NCI-H2081 (cell line): ENCODE data around the gene MERTK.
"Not testable (repeated sequence)": the region's sequence is repeated elsewhere in the genome, so short reads cannot be mapped to it uniquely, and the experiment has no call there.

Experiments
- DNase-seq, 2 experiments: peaks; one replicate each; lab custom pipeline; 2025; lab: John Stamatoyannopoulos, UW

Gene MERTK

DNA sequence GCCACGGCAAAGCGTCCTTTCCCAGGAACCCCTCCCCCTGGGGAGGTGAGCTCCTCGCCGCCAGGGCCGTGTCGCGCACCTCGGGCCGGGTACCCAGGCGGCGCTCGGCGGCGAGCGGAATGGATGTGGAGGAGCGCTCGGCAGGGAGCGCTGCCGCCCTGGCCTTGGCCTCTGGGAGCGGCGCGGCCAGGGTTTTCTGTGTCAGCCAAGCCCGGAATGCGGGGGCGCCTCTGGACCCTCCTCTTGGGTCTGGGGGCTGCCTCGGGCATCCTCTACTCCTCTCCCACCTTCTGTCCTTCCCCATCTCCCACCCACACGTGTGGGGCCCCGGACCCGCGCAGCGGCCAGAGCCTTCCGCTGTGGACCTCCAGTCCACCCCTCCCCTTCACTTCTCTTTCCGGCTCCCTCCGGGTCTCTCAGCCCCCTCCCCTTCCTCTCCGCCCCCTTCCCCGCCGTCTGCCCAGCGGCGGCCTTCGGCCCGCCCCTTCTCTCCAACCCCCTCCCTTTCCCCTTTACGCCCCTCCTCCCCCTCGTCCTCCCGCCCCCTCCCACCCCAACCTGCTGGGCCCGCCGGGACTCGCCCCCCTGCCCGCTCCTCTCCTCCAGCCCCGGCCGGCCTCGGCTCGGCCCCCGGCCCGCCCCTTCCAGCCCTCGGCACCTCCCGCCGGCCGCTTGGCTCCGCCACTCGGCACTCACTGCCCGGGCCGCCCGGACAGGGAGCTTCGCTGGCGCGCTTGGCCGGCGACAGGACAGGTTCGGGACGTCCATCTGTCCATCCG, at the start of gene MERTK:
TSS of gene MERTK (plus strand) at position 684 of the 779 bp plus-strand sequence. CDS start 129 bp downstream, outside the sequence.
- DNase-seq, result peak; percentile 74 to 76

DNA sequence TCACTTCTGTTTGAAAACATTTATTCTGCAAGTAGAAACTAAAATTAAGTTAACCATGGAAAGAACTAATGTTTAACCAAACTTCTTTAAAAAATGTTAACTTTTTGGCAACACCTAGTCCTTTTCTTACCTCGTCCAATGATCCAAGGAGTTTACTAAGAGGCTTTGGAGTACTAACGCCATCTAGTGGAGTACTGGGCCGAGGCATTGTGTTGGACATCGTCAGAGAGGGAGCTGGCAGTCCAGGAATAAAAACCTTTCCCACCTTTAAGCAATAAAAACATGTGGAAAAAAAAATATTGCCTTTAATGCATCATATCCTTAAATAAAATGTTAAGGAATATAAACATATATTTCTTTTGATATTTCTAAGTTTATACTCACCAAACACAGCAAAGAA, 47.8 kb upstream of the MERTK start:
- peak; percentile 11 to 28 for DNase-seq

DNA sequence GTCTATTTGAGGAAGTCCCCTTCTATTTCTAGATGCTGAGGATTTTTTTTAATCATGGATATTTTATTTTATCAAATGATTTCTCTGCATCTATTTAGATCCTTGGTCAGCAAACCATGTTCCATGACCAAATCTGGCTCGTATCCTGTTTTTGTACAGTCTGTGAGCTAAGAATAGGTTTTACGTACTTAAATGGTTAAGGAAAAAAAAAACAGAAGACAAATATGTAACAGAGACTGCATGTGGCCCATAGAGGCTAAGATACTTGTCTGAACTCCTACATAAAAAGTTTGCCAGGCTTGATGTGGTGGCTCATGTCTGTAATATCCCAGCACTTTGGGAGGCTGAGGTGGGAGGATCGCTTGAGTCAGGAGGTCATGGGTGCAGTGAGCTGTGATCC, 45.9 kb upstream of the MERTK start:
- DNase-seq, result not testable (repeated sequence)

DNA sequence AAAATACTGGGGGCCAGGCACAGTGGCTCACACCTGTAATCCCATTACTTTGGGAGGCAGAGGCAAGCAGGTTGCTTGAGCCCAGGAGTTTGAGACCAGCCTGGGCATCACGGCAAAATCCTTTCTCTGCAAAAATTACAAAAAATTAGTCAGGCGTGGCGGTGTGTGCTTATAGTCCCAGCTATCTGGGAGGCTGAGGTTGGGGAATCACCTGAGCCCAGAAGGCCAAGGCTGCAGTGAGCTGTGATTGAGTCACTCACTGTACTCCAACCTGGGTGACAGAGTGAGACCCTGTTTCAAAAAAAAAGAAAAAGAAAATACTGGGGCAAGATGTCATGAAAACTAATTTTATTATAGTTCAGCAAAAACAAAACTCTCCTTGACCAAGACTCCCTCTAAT, 38.4 kb upstream of the MERTK start:
- not testable (repeated sequence) for DNase-seq

DNA sequence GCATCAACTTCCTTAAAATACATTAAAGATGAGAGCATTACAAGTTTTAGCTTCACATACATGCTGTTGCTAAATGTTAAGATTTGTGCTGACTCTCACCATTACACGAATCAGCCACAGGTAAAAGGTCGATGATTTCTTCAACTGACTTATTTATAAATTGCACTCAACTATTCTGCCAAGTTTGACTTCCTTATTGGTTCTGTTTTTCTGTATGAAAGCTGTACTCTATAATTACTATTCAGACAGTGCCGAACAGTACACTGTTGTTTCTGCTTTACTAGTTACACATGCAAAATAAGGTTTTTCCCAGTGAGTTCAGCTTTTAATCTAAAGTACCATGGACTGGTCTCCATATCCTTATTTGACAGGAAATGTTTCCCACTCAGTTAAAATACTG, 33.3 kb upstream of the MERTK start:
- DNase-seq, result not testable (repeated sequence)

DNA sequence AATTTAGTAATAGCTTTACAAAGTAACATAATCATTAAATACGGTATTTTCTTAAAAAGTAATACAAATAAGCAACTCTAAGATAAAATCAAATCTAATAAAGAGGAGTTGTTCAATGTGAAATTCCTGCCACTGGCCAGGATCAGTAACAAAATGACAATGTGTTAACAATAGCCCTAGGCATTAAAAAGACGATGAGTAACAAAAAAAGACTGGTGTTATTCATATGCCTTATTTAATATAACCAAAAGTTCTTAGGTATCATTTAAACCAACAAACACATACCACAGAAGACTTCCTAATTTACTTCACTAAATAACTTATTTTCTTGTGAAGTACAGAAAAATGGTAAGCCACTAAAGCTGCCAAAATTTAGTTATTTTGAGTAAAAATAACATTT, 25.6 kb upstream of the MERTK start:
- not testable (repeated sequence) for DNase-seq

DNA sequence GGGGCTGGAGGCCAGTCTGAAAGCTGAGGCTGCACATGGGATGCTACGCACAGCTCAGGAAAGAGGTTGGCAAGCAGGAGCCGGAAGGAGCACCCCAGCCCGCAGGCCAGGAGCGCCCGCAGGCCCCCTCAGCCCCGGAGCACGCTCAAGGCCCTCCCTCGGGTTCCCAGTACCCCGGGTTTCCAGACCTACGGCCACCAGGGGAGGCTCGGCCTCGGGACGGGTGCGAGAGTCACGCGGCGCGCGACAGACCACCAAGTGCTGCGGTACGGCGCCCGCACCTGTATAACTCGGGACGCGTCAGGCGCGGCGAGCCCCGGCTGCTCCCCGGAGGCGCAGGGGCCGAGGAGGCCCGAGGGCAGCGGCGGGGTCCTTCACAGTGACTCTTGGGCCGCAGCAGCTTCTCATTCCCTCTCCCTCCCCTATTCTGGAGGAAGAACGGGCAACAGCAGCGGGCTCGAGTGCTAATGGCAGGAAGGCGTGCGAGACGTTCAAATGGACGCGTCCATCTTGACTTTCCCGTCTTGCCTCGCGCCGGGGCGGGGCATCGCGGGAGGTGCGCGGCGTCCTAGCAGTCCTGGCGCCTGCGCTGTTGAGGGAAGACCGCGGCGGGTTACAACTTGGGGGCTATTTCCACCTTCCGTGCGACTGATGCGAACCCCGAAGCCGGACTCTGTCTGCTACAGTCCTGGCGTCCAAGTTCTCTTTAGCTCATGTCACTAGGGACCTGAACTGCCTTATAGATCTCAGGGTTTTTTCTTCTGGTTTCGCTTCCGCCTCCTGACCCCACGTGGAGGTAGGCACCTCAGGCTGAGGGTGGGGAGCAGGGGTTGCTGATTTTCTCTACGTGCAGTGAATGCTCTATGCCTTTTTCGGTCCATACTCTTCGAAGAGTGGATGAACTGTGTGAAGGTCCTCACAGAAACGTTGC, 14.5 kb upstream of the MERTK start, which contains the start of gene ANAPC1:
TSS of gene ANAPC1 (minus strand) at position 533 of the 931 bp plus-strand sequence. CDS start 3,368 bp downstream, outside the sequence.
- DNase-seq, result peak; percentile 73 to 91

DNA sequence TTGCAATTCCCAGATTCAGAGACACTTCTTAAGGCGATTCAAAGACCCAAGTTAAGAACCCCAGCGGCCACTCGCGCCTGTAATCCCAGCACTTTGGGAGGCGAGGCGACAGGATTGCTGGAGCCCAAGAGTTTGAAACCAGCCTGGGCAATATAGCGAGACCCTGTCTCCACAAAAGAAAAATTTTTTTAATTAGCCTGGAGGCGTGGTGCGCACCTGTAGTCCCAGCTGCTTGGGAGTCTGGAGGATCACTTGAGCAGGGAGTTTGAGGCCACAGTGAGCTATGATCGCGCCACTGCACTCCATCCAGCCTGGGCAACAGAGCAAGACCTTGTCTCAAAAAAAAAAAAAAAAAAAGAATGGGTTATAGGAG, 13.8 kb upstream of the MERTK start:
- DNase-seq, result peak in 1 of 2 experiments; percentile 42

DNA sequence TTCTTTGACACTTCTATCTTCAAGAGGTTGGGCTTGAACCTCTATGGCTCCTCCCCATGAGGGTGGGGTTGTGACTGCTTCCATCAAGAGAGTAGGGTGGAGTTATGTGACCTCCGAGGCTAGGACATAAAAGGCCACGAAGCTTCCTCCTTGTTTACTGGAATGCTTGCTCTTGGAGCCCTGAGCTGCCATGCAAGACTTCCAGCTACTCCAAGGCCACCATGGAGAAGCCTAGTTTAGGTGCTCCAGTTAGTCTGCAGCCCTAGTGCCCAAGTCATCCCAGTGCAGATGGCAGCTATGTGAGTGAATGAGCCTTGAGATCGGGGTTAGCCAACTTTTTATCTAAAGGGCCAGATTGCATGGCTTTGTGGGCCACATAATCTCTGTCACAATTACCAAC, 2.4 kb upstream of the MERTK start:
- no peak for DNase-seq

DNA sequence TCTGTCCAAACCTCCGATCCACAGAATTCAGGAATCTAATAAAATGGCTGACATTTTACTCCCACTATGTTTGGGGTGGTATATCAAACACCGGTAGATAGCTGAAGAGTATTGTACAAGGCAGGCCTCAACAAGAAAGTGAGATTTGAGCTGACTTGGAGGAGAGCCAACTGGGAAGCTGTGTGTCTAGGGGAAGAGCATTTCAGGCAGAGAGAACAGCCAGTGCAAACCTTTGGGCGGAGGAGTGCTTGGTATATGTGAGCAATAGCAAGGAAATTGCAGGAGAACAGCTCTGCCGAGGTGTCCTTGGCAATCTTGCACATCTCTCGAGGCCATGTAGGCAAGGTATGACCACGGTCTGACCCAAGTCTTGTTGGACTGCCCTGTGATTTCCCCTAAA, 1.8 kb upstream of the MERTK start:
- peak in 1 of 2 experiments; percentile 19 for DNase-seq

DNA sequence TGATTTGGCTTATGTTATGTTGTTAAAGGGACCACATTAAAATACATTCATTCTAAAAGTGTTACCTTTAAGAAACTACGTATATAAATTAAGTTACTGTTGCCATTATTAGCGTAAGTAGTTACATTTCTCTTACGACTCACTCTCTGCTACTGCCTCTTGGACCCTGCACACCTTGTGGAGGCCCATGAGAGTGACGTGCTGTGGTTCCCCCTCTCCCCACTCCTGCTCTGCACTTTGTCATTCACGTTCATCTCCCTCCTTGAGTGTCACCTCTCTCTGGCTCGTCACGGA, 830 bp upstream of the MERTK start:
- no peak for DNase-seq

DNA sequence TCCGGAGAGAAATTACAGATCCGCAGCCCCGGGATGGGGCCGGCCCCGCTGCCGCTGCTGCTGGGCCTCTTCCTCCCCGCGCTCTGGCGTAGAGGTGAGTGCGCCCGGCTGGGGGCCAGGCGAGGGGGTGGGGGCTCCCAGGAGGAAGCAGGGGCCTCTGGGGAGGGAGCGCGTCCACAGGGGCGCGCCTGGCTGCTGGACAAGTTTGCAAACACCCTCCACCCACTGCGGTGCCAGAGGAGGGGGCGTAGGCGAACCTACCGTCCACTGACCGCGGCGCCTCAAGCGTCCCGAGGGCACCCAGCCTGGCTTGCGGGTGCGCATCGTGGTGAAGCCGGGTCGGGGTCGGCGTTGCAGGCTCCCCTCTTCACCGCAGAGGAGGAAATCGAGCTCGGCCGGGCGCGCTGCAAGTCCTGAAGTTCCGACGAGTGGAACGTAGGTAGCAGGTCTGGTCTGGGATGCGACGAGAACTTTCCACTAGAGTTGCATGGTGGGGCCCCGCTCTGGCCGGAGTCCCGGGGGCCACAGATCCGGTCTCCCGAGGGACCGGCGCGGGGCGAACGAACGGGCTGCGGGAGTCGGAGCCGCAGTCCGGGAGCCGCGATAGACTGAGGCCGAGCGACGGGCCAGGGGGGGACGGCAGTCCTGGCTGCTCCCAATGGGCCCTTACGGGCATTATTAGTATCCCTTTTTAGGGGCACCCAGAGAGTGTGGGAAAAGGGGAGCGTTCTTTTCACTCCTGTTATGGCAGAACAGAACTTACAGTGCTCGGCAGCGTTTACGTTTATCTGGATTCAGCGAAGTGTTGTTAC, 502 bp downstream of the MERTK start:
- peak in 1 of 2 experiments; percentile 32 for DNase-seq

DNA sequence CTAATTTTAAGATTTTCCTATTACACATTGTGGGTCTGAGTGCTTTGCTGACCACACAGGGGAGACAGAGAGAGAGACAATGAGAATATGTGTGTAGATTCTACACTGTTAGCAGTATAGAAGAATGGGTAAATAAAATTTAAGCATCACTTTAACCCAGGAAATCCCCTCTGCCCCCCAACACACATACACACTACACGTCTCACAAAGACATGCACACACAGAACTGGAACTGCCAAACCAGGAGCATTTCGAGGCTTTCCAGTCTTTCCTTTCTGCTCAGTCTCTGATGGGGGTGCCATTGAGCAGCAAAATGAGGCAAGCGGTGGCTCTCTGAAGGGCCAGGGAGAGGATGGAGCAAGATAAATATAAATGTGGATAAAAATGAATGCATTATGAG, 2.5 kb downstream of the MERTK start:
- DNase-seq, result peak in 1 of 2 experiments; percentile 26

DNA sequence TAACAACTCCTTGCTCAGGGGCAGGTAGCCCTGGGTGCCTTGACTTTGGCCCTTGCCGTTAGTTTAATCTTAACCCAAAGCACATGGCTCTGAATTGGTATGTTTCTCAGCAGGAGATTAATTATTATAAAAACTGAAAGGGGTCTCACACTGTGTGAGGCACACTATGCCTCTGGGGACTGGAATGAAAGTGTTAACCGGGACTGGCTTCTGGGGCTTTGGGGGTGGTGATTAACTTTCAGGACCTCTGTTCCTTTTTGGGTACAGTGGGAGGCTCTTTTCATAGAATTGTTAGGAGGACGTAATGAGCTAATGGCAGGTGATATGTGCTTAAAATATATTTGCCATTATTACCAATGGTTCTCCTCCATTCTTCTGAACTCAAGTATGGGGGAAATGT, 5.1 kb downstream of the MERTK start:
- no peak for DNase-seq

DNA sequence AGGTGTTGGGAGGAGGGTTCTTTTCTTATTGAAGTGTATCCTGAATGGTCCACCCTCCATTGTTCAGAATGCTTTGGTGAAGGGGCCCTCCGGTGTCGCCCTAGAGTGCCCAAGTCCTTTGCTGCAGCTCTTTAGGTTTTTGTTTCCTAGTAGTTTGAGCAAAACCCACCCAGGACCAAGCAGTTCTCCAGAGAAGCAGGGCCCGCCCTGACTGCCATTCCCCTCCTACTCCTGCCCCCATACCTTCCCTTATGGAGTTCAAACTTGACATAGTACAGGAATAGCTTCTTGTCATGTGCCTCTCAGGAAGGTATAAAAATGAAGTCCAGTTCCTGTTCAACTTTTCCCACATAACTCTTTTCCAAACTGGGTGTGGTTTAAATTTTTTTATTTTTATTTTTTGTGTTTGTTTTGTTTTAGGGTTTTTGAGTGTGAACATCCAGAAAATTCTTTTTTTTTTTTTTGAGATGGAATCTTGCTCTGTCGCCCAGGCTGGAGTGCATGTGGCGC, 5.6 kb downstream of the MERTK start:
- no peak for DNase-seq

DNA sequence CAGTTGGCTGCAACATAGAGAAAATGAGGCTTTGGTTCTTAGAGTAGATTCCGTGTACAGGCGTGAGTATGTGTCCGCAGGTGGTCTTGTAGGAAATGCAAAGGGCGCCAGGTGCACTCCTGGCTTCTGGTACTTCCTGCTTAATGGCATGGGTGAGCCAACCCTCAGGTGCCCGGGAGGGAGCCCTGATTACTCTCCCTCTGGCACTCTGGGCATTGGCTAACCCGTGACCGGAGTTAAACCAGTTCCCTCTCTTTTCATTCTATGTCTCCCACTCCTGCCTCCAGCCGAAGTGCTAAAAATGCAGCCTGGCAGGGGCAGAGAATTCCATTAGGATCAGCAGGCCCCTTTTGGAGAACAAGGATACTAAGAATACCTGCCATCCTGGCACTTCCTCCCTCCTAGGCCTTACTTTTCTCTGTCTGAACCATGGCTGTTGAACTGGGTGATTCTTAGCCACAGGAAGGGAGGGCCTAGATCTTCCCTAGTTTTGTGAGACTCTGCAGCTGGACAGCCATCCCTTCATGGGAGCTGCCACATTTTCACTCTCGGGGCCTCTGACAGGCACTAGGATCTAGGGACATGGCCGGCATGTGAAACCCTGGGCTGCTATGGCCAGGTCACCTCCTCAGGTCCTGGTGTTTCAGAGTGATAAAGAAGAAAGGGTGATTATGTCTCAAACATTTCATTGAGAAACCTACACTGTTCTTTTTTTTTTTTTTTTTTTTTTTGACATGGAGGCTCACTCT, 6.5 kb downstream of the MERTK start:
- peak in 1 of 2 experiments; percentile 2 for DNase-seq

DNA sequence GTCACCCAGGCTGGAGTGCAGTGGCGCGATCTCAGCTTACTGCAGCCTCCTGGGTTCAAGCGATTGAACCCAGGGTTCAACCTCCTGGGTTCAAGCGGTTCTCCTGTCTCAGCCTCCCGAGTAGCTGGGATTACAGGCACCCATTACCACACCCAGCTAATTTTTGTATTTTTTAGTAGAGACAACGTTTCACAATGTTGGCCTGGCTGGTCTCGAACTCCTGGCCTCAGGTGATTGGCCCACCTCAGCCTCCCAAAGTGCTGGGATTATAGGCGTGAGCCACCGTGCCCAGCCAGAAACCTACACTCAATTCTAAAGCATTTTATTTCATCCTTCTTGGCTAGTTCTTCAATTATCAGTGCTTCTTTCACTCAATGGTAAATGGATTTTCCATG, 7.1 kb downstream of the MERTK start:
- not testable (repeated sequence) for DNase-seq

DNA sequence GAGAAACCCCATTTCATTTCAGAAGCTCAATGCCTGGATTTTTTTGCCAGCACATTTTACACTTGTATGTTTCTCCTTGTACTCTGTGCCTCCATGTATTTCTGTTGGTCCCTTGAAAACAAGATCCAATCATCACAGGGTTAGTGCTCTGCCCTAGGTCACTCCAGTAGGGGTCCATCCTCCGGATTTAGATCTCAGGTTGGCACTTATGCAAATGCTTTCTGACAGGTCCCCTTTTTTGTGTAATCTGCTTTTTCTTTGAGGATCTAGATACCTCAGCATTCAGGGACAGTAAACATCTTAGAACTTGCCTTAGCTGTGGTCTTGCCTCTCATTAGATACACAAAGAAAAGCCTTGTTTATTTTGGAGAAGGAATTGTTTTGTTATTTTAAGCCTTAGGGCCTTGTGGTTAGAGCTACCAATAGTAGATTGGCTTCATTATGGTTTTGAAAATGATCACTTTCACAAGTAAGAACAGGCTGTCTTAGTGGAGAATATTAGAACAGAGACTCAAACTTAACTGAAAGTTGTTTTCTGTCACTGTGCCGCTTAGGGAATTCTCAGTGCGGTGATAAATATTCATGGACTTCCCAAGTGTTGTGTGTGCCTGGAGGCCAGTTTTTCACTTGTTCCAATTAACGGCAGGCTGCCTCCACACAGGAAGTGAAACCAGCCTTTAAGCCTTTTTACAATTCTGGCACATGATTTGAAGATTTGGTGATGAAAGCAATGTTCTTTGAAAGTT, 7.8 kb downstream of the MERTK start:
- DNase-seq, result peak in 1 of 2 experiments; percentile 3

DNA sequence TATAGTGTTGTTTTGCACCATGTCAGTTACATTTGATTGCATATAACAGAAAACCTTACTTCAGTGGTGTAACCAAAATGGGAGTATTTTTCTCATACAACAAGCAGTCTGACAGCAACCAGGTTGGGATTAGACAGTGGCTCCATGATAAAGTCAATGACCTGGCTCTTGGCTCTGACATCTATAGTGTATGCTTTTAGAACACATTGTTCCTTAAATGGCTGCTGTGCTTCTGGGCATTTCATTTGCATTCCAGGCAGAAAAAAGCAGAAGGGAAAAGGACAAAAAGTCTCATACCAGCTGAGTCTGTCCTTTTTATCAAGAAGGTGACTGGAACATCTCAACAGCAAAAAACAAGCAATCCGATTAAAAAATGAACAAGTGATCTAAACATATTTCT, 10.2 kb downstream of the MERTK start:
- no peak for DNase-seq

DNA sequence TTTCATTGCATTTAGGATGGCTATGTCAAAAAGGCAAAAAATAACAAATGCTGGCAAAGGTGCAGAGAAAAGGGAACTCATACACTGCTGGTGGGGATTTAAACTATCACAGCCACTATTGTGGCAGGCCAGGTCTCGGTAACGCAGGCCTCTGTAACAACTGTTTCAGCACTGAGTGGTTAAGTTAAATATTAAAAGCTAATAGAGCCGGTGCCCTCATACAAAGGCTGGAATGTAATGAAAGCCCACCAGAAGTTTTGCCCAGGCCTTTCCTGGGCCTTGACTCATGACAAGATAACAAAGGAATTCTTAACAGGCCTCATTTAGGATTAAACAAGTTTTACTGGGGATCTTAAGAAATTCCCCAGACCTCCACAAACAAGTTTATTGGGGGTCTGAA, 10.7 kb downstream of the MERTK start:
- no peak for DNase-seq
